NCI-H226 (cell line): ENCODE data around the gene GPR4.

Experiments
- DNase-seq: peaks from one replicate; pipeline ENCODE4 v3.0.0-alpha.2; 2015

The GPR4 gene

DNA sequence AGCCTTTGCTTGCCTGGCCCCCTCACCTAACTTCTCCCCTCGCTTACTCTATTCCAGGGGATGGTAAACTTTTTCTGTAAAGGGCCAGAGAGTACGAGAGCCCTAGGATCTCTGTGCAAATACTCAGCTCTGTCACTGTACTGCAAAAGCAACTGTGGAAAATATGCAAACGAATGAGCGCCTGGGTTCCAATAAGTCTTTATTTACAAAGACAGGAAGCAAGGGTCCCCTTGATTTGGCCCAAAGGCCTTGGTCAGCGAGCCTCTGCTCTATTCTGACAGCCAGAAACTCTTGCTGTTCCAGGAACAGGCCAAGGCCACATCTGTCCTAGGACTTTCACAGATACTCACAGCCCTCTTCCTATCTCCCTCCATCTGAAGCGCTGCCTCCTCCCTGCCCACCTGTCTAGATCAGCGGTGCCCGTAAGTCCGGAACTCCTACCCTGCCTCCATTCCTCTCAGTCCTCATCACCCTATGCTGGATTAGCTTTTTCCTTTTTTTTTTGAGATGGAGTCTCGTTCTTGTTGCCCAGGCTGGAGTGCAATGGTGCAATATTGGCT lies 54.7 kb downstream of the GPR4 start:
- DNase-seq = no peak

DNA sequence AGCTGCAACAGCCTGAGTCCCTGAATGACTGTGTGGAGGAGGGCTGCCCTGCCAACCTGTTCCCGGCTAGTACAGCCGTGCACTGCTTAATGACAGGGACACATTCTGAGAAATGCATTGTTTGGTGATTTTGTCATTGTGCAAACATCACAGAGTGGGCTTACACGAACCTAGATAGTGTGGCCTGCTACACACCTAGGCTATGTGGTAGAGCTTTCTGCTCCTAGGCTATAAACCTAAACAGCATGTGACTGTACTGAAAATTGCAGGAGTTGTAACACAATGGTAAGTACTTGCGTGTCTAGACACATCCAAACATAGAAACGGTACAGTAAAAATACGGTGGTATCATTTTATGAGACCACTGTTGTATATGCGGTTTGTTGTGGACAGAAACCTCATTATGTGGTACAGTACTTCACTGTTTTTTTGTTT lies 59.8 kb downstream of the GPR4 start:
- DNase-seq = no peak
